Ovary (tissue), 9 donors: Measurements from ENCODE around the gene TMEM63A. TPM values are rescaled to one million over a fixed set of nuclear protein-coding genes. Genes with fewer than 3 reads are reported as not detected.

Experiments
- DNase-seq, 5 donors: peaks; one replicate each; pipeline ENCODE4 v3.0.0-alpha.2; 2019 to 2020
- H3K27ac ChIP-seq, 2 donors: fragments of 200-600 bp; one replicate each; pipeline versions ENCODE4 v1.5.1 to v1.8.0; 2019 to 2022
- H3K27me3 ChIP-seq: fragments of 200-600 bp; one replicate; pipeline ENCODE4 v1.8.0; 2022
- H3K36me3 ChIP-seq: fragments of 200-600 bp; sonication (generic); one replicate; pipeline ENCODE4 v1.5.1; 2019
- H3K4me1 ChIP-seq: one replicate; pipeline ENCODE4 v1.8.1; 2013; ENCODE audit warnings: mild to moderate bottlenecking, moderate library complexity; ENCODE audit not compliant: insufficient read depth
- H3K4me3 ChIP-seq: fragments of 200-600 bp; sonication (generic); one replicate; pipeline ENCODE4 v1.5.1; 2017
- H3K9me3 ChIP-seq, 2 donors: fragments of 200-600 bp in 1 of 2; sonication (generic) in 1 of 2; one replicate each; pipeline versions ENCODE4 v1.5.1 to v1.8.1; 2013 to 2019; ENCODE audit warnings: mild to moderate bottlenecking in 1 of 2, moderate library complexity in 1 of 2
- EP300 ChIP-seq: sonication (generic); formaldehyde crosslinking; IDR thresholded peaks from one replicate; pipeline ENCODE4 v1.6.1; 2017; ENCODE audit warnings: antibody characterized with exemption
- POLR2A ChIP-seq: fragments of 450-650 bp; IDR thresholded peaks from one replicate; pipeline ENCODE4 v1.6.1; 2017; ENCODE audit warnings: antibody characterized with exemption, mild to moderate bottlenecking, moderate library complexity
- WGBS, 3 donors: extraction: QIAGEN DNeasy Blood & Tissue Kit in 1 of 3; methylation state at CpG; one replicate each; pipeline versions ENCODE4 v1.1.5 to v1.1.7; 2013 to 2017; 5-methylcytosine and 5-hydroxymethylcytosine counted together
- intact Hi-C, 4 donors: fragments of 100-400 bp; cut with DNase I; formaldehyde crosslinking; loops; one replicate each; pipeline versions ENCODE4 v1.11.0 to v1.15.1; 2022 to 2023
- polyA plus RNA-seq, 2 donors: library from polyadenylated mRNA; stranded (reverse); fragments of 200-250 nt in 1 of 2; fragments of 350-450 nt in 1 of 2; fragmentation: Illumina TruSeq in 1 of 2; extraction: RNeasy Lipid Tissue Mini Kit (QIAGEN cat#74804) in 1 of 2; gene quantifications; one replicate each; pipeline ENCODE4 v1.2.3, GENCODE V29; 2013 to 2014
- total RNA-seq, 7 donors: library from RNA; depleted of rRNA in 2 of 7; stranded (reverse); fragments of >200 nt in 2 of 7; fragmentation: NEBNext Ultra II Directional in 3 of 7; extraction: Animal tissue kit (Norgen Biotek cat#: 25700) in 3 of 7; gene quantifications; one replicate each; pipeline versions ENCODE4 v1.1.0 to v1.2.4, GENCODE V29; 2016 to 2023
- TF ChIP-seq, protein P1 (sequence below), 3 donors: fragments of 450-650 bp in 2 of 3; fragments of 200-600 bp in 1 of 3; IDR thresholded peaks; one replicate each; pipeline versions ENCODE4 v1.5.1 to v1.8.0; 2016 to 2022; ENCODE audit warnings: antibody characterized with exemption in 3 of 3, mild to moderate bottlenecking in 1 of 3
- donor health status: DM: no; HTN: no; CAD: no; lungs with moderate emphysema.
- donor health status: DM: no; HTN: no; CAD: no.
- donor health status: Bipolar disorder and iron deficiency.
- donor health status: DM: yes; HTN: yes; CAD: no.
- donor health status: DM: no; HTN: no; CAD: no.
- donor health status: DM: yes; HTN: yes; CAD: no.

TMEM63A gene
- total and polyA plus RNA-seq, 9 donors, result 29.6 to 82.8 (median 53.0) TPM

DNA sequence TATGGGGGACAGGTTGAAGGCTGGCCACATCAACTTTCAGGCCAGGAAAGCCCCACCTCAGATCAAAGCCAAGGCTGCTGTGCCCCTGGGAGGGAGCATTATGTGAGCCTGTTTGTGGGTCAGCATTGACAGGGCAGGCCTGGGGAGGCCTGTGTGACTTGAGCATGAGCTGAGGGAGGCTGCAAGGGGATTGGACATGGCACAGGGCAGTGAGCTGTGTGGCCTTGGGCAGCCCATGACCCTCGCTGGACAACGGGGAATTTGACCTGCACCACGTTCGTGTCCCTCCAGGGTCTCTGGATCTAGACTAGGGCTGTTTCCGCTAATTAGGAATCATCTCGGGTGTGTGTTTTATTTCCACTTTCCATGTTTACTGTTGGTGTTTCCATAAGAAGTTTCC is 24.3 kb upstream of the TMEM63A start:
- intact Hi-C loops, result no loop called here
- no peak overlapping the region for H3K4me3 ChIP-seq
- no peaks in the 10 kb centered on the region for H3K9me3 ChIP-seq
- 83 to 89% (median 85%) methylated on average over 6 of the region's 6 CpGs for WGBS, 3 donors
- H3K27ac ChIP-seq, result no peak overlapping the region
- DNase-seq, result no peak
- TF ChIP-seq EP300, result no peak
- TF ChIP-seq, protein P1, sequence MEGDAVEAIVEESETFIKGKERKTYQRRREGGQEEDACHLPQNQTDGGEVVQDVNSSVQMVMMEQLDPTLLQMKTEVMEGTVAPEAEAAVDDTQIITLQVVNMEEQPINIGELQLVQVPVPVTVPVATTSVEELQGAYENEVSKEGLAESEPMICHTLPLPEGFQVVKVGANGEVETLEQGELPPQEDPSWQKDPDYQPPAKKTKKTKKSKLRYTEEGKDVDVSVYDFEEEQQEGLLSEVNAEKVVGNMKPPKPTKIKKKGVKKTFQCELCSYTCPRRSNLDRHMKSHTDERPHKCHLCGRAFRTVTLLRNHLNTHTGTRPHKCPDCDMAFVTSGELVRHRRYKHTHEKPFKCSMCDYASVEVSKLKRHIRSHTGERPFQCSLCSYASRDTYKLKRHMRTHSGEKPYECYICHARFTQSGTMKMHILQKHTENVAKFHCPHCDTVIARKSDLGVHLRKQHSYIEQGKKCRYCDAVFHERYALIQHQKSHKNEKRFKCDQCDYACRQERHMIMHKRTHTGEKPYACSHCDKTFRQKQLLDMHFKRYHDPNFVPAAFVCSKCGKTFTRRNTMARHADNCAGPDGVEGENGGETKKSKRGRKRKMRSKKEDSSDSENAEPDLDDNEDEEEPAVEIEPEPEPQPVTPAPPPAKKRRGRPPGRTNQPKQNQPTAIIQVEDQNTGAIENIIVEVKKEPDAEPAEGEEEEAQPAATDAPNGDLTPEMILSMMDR (IDR thresholded peaks at IDR 0.05), result no peak
- no peak for TF ChIP-seq POLR2A
- peaks cover 2% of the 10 kb centered on the region for H3K4me1 ChIP-seq
- H3K36me3 ChIP-seq, result no peaks in the 10 kb centered on the region
- no peaks in the 10 kb centered on the region for H3K27me3 ChIP-seq

DNA sequence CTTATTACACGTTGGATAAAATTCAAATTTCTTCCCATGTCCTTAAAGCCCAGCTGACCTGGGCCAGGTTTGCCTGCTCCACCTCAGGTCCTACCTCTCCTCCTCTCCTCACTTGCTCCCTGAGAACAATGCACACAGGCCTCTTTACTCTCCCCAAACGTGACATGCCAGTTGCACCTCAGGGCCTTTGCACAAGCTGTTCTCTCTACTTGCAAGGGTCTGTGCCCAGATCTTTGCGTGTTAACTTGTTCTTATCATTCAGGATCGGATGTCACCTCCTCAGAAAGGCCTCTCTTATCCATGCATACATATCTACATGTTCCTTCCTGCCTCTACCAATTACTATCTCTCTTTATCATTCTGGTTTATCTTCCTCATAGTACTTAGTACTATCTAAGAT is 21.4 kb upstream of the TMEM63A start:
- no peak overlapping the region for H3K27ac ChIP-seq
- no peaks in the 10 kb centered on the region for H3K27me3 ChIP-seq
- no peaks in the 10 kb centered on the region for H3K36me3 ChIP-seq
- H3K4me1 ChIP-seq, result no peaks in the 10 kb centered on the region
- intact Hi-C loops, result no loop called here
- H3K4me3 ChIP-seq, result no peak overlapping the region
- TF ChIP-seq EP300, result no peak
- TF ChIP-seq POLR2A, result no peak
- TF ChIP-seq, protein P1 (IDR thresholded peaks at IDR 0.05), result no peak
- WGBS, 3 donors, result 82 to 91% (median 85%) methylated on average over 4 of the region's 4 CpGs
- no peak for DNase-seq
- H3K9me3 ChIP-seq, result no peaks in the 10 kb centered on the region

DNA sequence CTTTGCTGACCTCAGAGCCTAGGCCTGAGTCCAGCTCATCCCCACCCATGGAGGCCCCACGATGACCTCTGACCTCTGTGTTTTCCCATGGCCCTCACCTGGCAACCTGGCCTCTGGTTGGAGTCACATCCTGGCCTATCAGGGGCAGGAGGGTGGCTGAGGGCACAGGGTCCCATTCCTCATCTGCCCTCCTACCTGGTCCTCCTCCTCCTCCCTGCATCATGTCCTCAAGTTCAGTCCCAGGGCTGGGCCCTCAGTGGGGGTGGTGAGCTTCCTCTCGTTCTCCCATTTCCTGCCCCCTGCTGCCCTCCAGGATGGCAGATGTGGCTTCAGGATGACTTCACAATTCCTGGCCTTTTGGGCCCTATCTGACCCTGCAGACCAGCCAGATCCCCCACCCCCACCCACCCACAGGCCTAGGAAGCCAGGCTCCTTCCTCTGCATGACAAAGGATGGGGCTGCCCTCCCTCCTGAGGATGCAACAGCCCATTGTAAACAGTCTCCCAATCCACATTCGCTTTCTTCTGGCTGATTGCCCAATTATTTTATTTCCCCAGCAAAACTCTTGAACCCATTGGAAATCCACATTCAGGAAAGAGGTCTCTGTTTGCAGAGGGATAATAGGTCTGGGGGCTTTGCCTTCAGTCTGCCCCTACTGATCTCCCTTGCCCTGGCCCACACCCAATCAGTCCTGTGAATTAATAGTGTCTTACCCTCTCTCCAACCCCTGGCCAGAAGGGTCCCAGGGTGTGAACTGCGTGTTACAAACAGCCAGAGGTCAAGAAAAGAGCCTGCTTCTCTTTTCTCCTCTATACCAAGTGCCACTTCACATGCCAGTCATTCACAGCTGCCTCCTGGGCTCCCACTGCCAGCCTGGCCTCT is 17.1 kb upstream of the TMEM63A start:
- H3K27ac ChIP-seq, result no peak overlapping the region
- H3K4me1 ChIP-seq, result no peaks in the 10 kb centered on the region
- intact Hi-C loops, result no loop called here
- no peaks in the 10 kb centered on the region for H3K27me3 ChIP-seq
- WGBS, 3 donors, result 65 to 73% (median 67%) methylated on average over 4 of the region's 4 CpGs
- TF ChIP-seq, protein P1 (IDR thresholded peaks at IDR 0.05), result no peak
- TF ChIP-seq POLR2A (no peak), EP300 (no peak)
- H3K4me3 ChIP-seq, result no peak overlapping the region
- H3K9me3 ChIP-seq, result no peaks in the 10 kb centered on the region
- no peak for DNase-seq
- no peaks in the 10 kb centered on the region for H3K36me3 ChIP-seq

DNA sequence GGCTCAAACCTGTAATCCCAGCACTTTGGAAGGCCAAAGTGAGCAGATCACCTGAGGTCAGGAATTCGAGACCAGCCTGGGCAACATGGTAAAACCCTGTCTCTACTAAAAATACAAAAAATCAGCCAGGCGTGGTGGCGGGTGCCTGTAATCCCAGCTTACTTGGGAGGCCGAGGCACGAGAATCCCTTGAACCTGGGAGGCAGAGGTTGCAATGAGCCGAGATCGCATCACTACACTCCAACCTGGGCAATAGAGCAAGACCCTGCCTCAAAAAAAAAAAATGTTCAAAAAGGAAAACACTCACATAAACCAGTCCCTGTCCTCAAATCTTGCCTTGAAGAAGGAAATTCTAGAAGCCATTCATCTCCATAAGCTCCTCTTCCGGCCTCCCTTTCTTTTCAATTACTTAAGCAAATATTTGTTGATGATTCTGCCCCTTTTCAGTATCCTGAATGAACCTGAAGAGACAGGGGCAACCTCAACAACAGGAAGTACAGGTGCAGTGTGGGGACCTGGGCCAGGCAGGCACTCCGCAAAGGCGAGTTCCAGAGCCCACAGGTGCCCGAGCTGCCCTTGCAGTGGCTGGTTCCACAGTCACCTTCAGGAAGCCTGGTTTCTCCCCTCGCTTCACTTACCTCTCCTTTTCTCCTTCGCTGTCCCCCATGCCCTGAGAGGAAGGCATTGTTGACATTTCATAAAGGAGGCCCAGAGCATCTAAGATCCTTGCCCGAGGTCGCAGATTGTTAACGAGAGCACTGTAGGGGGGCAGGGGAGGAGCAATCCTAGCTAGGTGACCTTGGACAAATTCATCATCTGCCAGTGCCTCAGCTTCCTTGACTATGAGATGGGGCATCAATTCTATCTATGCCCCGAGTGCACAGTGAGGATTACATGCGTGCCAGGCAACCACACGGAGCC is 15.7 kb upstream of the TMEM63A start:
- no peak for DNase-seq
- no peak for TF ChIP-seq POLR2A
- TF ChIP-seq, protein P1 (IDR thresholded peaks at IDR 0.05), result no peak
- TF ChIP-seq EP300, result no peak
- no peaks in the 10 kb centered on the region for H3K4me1 ChIP-seq

More for the DNA sequence above, 15.7 kb upstream of the TMEM63A start:
- intact Hi-C loops, result no loop called here
- 90 to 94% (median 93%) methylated on average over 19 of the region's 19 CpGs for WGBS, 3 donors
- H3K4me3 ChIP-seq, result no peak overlapping the region
- H3K36me3 ChIP-seq, result no peaks in the 10 kb centered on the region
- no peaks in the 10 kb centered on the region for H3K27me3 ChIP-seq
- no peaks in the 10 kb centered on the region for H3K9me3 ChIP-seq
- H3K27ac ChIP-seq, result no peak overlapping the region
